Amygdala (tissue), 56 donors: ENCODE data around the gene CHD9NB.

Source experiments
- DNase-seq, 56 donors: peaks; one replicate each; lab custom pipeline; 2025; lab: John Stamatoyannopoulos, UW

The CHD9NB gene

DNA sequence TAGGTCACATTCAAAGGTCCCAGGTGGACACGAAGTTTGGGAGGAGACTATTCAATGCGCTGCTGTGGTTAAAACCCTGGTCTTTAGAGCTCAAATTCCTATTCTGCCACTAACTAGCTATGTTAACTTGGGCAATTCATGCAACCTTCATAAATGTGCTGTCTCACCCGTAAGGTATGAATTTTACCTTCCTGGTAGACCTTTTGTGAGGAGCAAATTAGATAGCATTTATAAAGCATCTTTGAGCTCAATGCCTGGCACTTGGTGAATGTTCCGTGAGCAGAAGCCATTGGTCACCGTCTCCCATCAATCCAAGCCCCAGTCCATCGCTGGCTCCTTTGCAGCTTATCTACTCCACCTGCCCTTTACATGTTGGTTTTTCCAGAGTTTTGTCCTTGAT, 16.6 kb downstream of the CHD9NB start:
- DNase-seq, result no peak

DNA sequence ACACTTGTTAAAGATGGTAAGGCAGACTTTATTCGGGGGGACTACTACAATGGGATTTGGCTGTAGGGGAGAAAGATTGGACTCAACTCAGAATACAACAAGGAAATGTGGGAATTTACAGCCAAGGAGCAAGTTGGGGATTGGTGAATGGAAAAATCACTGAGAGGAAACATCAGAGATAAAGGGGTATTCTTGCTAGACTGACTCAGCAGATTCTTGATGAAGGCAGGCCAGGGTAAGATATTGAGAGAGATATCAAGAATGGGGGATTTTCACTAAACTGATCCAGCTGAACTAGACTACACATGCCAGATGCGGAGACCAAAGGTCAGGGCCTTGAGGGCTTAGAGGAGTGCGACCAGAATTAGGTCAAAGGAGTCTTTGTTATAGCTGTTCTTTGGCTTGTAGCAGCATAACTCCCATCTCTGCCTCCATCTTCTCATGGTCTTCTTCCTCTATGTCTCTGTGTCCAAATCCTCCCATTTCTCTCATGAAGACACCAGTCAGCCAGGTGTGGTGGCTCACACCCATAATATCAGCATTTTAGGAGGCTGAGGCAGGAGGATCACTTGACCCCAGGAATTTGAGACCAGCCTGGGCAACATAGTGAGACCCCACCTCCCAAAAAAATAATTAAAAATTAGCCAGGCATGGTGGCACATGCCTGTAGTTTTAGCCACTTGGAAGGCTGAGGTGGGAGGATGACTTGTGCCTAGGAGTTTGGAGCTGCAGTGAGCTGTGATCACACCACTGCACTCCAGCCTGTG, 17.3 kb downstream of the CHD9NB start:
- DNase-seq, result no peak

DNA sequence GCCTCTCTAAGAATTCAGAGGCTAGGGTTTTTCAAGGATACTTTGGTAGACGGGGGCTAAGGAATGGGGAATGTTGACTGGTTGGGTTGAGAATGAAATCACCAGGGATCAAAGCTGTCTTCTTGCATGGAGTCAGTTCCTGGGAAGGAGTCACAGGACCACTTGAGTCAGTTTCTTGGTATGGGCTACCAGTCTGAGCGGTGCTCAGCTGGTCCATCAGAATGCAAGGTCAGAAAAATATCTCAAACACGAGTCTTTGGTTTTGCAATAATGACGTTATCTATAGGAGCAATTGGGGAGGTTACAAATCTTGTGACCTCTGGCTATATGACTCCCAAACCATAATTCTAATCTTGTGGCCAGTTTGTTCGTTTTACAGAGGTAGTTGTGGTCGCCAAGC, 18.4 kb downstream of the CHD9NB start:
- no peak for DNase-seq

DNA sequence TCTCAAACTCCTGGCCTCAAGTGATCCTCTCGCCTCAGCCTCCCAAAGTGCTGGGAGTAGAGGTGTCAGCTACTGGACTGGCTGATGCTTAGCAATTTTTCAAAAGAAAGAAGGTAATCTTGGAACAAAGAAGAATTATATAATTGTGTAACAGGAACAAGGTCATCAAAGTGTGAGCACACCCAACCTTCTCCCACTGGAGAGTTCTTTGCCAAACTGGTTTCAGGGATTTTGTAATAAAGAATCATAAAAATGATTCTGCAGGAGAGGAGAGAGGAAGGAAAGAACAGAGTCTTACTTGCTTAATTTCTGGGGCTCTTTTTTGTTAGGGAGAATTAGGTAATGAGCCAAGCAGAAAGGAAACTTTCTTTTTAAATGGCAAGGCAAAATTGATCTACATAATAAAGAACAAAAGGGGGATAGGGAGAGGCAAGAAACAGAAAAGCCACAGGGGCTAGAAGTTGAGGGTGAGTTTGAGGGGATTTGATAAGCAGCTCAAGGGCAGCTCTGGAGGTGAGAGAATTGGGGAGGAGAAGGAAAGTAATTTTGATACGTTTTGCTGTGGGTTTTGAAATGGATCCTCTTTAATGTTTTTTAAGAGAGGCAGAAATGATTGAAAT, 21.3 kb downstream of the CHD9NB start:
- DNase-seq, result no peak

DNA sequence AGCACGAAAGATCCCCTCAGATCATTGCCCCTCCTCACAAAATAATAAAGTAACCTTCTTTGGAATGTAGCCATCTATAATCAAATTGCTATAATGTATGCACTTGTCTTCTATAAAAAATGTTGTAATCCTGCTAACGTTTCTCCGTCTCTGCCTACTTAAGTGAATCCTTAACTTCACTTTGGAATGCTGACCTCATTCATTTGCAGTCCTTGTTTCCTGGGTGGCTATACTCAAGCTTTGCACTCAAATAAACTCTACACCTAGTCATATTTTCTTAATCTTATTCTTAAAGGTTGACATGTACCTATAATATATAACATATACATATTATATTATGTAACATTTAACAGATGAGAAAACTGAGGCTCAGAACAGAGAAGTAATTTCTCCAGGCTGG, 22.7 kb downstream of the CHD9NB start:
- DNase-seq, result no peak

DNA sequence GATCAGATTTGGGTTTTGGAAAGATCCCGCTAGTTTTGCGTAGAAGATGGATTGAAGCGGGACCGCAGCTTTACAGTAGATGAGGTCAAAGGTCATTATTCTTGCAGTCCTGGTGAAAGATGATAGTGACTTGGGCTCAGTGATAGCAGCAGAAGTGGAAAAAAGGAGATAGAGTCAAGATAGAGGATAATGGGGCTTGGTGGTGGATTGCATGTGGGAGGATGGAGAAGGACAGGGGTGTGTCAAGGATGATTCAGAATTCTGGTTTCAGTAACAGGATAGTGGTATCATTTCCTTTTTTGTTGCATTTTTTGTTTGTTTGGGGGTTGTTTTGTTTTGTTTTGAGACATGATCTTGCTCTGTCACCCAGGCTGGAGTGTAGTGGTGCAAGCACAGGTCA, 28.7 kb downstream of the CHD9NB start:
- no peak for DNase-seq

DNA sequence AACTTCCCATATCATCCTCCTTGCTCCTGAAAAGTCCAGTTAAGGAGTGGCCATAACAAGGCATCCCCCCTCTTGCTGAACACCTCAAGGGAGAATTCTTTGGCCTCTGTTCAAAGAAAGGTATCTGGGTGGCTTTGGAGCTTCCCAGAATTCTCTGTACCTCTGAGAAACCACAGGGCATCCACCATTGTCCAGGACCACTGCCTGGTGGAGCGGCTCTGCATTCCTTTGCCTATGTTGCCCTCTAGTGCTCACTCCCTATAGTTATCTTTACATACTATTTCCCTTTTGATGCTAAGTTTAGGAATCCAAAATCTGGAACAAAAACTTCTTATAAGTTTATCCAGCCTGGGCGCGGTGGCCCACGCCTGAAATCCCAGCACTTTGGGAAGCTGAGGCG, 30.3 kb downstream of the CHD9NB start:
- DNase-seq, result peak in 22 of 56 donors; percentile 1 to 50 (median 13)

DNA sequence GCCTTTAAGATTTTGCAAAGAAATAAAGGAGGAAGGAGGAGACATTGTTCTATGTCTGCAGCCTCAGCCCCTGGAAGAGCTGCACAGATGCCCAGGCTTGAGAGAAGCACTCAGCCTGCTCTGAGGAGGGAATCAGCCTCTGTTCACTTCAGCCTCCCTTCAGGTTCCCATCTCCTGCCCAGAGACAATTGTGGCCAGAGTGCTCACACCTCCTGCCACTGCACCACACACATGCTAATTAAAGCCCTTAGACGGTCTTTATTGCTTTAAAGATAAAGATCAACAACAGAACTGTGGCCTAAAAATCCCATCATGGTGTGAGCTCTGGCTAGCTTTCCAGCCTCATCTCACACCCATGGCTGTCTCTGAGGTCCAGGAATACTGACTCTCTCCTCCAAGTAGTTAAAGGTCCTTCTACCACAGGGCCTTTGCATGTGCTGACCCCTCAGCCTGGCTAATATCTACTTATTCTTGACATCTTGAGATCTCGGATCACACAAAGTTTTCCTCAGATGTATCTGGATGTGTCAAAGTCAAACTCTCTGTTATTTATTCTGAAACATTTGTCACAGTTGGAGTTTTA, 33.8 kb downstream of the CHD9NB start:
- DNase-seq, result no peak

DNA sequence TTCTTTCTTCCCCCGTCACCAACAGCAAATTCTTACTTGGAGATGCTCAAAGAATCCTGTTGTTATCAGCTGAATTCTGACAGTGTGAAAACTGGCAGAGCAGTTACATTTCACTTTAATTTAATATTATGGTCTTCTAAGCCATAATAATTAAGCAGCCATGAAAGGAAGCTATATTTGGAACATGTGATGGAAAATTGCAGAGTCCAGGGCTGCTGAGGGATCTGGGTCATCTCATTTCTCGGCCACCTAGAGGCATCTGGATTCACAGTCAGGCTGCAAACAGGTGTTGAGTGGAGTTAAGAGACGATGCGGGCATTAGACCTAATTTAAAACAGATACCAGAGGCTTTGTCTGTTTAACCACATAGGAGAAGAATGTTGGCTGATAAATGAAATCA, 38.4 kb downstream of the CHD9NB start:
- no peak for DNase-seq

DNA sequence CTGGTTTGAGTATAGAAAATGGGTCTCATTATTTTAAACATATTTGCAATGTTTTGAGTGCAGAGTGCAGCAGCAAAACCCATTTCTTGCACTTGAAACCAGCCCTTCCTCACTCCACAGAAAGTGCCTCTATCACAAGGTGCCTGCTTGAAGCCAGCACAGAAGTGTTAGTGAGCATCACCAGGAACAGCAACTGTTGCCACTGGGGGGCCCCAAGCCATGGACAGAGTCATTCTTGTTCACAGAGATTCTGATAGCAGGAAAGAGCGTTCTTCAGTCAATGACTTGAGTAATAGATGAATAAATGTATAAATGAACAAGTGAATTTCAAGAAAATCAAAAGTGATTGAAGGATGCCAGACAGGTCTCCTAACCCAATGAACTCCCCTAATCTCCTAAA, 45.6 kb downstream of the CHD9NB start:
- DNase-seq, result no peak

DNA sequence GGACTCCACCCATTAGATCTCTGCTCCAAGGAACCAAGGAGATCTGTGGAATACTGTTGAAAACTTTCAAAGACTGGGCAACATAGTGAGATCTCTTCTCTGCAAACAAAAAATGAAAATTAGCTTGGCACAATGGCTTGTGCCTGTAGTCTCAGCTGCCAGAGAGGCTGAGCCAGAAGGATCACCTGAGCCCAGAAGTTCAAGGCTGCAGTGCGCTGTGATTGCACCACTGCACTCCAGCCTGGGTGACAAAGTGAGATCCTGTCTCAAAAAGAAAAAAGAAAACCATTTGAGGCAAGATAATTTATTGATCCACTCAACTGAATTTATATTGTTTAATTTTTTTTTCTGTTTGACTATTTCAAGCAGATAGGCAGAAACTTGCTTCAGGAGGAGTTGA, 54.8 kb downstream of the CHD9NB start:
- no peak for DNase-seq

DNA sequence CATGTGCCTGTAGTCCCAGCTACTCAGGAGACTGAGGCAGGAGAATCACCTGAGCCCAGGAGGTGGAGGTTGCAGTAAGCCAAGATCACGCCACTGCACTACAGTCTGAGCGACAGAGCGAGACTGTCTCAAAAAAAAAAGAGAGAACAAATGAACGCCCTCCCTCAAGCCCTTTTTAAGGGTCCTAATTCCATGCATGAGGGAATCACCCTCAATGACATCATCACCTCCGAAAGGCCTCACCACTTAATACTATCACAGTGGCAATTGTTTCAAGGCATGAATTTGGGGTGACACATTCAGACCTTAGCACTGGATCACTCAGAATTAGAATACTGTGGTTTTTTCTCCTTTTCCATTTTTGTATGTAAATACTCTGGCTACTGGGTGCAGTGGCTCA, 57.8 kb downstream of the CHD9NB start:
- DNase-seq, result no peak

DNA sequence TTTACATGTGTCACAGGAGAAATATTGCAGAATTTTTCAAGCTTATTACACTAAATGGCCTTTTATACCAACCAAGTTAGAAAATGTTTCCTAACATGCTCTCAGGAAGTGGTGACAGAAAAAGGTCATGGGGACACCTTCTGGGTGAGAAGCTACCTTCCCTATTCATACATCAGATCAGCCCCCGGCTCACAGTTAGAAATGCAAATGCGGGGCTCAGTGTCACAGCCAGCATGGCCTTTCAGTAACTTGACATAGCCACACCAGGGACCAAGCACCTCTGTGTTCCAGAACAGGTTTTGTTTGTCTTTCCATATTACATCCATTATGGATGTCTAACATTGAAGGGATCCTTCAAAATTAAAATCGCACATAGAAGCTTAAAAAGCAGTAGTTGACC, 59.5 kb downstream of the CHD9NB start:
- DNase-seq, result no peak

DNA sequence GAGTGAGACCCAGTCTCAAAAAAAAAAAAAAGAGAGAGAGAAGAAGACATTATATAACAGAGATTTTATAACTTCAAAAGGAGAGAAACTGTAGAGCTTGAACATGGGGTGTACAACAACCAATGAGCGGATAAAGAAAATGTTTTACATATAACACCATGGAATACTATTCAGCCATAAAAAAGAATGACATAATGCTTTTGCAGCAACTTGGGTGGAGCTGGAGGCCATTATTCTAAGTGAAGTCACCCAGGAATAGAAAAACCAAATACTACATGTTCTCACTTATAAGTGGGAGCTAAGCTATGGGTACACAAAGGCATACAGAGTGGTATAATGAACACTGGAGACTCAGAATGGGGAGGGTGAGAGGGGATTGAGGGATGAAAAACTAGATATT, 61.1 kb downstream of the CHD9NB start:
- no peak for DNase-seq
